Measurements from ENCODE around the gene PCCA.

- TF ChIP-seq TEAD4 (CRISPR knock-in tag; IDR thresholded peaks at IDR 0.05) (no peak), CTCF (IDR thresholded peaks at IDR 0.05) (no peak), USF2 (CRISPR knock-in tag; IDR thresholded peaks at IDR 0.05) (no peak), ETV6 (CRISPR knock-in tag; IDR thresholded peaks at IDR 0.05) (no peak), CREB1 (CRISPR knock-in tag; IDR thresholded peaks at IDR 0.05) (no peak), GABPB1 (CRISPR knock-in tag; IDR thresholded peaks at IDR 0.05) (no peak), E2F5 (CRISPR knock-in tag; IDR thresholded peaks at IDR 0.05) (no peak), ZNF423 (CRISPR knock-in tag; IDR thresholded peaks at IDR 0.05) (no peak), ZNF232 (CRISPR knock-in tag; IDR thresholded peaks at IDR 0.05) (no peak), NR2C2 (CRISPR knock-in tag; IDR thresholded peaks at IDR 0.05) (no peak), IRF2 (CRISPR knock-in tag; IDR thresholded peaks at IDR 0.05; ENCODE audit: borderline replicate concordance, low read depth) (no peak)
- TF ChIP-seq, protein P1, sequence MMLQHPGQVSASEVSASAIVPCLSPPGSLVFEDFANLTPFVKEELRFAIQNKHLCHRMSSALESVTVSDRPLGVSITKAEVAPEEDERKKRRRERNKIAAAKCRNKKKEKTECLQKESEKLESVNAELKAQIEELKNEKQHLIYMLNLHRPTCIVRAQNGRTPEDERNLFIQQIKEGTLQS (CRISPR knock-in tag; conservative IDR thresholded peaks at IDR 0.05): no peak
These were observed 298.5 kb downstream of the PCCA start for GRCh38 chr13:100387416-100387815.
